Stimulated activated CD8-positive, alpha-beta memory T cell treated with anti-CD3 and anti-CD28 coated beads, Interleukin-12 subunit alpha, Interleukin-12 subunit beta, amount 100 ng/mL, for 1 hour (primary cell): Measurements from ENCODE around the gene PRR30.
A peak's percentile ranks its signal among the peaks of the same experiment; 100 is the strongest.
"Not testable (repeated sequence)": the region's sequence is repeated elsewhere in the genome, so short reads cannot be mapped to it uniquely, and the experiment has no call there.

Experiments
- DNase-seq: peaks from one replicate; pipeline ENCODE4 v3.0.0-alpha.2; 2020; ENCODE audit warnings: low read depth

PRR30 gene

DNA sequence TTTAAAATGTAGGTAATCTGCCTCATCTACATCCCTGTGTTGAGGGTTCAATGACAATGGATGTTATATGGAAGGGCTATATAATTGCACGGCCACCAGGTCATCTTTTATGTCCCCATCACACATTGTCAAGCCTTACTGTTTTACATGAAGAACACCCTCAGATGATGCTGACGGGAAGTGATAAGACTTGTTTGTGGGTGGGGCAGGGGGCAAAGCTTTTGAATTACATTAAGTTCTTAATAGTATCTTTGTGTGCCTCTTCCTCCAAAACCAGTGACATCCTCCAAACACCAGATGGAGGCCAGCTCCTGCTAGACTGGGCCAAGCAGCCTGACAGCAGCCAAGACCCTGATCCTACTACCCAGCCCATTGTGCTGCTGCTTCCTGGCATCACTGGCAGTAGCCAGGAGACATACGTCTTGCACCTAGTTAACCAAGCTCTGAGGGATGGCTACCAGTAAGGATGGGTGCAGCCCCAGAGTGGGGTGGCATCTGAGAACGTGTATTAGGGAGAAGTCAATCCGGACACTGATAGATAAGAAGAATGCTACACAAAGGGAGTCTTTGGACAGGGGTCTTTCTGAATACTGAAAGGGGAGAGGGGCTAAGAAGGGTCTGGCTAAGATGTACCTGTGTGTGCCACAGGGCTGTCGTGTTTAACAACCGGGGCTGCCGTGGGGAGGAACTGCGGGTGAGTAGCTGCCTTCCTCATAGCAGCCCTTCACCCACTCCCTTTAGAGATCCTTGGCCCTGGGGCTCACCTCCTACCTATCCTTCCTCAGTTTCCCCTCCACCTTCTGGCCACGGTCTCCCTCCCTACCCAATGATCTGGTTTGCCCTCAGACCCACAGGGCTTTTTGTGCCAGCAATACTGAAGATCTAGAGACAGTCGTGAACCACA, 10.3 kb downstream of the PRR30 start:
- no peak for DNase-seq

DNA sequence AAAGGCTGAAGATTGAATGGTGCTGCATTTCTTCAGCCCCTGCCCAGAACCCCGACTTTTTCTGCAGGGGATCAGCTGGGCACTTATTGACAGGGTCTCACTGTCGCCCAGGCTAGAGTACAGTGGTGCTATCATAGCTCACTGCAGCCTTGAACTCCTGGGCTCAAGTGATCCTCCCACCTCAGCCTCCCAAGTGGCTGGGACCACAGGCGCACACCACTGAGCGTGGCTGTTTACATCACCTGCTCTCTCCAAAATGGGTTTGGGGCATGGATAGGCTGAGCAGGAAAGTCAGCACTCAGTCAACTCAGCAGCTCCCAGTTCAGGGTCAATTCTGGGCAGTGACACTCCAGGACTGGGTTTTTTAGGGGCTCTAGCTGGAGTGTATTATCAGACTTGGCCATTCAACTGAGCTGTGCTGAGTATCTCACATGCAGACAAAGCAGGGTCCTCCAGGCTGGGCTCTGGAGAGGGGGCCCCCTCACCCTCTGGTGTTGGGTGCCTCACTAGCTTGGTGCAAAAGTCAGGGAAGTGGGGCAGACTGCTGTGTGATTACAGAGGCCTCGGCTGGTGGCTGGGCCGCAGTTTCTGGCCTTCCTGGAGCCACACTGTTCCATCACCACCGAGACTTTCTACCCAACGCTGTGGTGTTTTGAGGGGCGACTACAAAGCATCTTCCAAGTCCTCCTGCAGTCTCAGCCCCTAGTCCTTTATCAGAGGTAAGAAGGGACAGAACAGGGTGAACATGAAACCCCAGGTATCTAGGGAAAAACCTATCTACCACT, 11.1 kb downstream of the PRR30 start:
- no peak for DNase-seq

DNA sequence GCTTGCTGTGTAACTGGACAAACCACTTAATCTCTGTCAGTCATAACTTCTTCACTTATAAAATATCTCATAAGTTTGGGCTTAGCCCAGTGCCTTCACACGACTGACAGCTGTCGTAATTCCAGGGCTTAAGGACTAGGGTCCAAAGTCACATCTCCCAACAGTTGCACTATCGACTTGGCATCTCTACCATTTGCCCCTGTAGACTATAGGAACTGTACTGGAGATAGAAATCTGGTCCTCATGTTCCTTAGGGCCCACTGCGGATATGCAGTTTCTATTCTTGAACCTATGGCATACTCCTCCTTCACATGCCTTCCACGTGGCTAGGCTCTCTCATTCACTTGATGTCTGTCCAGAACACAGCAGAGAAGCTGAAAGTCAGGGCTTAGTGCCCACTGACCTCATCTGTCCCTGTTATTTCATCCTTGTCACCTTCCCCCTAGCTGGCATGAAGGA, 12.9 kb downstream of the PRR30 start:
- DNase-seq, result no peak

DNA sequence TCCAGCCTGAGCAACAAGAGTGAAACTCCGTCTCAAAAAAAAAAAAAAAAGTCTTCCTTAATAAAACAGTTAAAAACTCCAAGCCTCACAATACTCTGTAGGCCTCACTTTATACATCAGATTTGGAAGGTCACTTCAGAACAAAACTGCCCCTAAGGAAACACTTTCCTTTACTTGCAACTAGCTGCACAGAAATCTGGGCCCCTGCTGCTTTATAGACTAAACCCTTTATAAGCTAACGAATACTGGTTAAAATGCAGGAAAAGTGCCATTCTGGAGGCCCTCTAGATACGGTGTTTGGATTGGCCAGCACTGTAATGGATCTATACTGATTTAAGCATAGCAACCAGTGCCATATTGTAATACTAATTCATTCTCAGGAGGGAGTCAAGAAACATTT, 14.1 kb downstream of the PRR30 start:
- DNase-seq, result no peak

- DNase-seq, result peak; percentile 38
Observed at GRCh38 chr2:27123302-27124150, 15.7 kb downstream of the PRR30 start, which contains the start of gene ABHD1. TSS of gene ABHD1 (plus strand) at chr2:27123815. CDS start at chr2:27123949, 134 bp downstream.

DNA sequence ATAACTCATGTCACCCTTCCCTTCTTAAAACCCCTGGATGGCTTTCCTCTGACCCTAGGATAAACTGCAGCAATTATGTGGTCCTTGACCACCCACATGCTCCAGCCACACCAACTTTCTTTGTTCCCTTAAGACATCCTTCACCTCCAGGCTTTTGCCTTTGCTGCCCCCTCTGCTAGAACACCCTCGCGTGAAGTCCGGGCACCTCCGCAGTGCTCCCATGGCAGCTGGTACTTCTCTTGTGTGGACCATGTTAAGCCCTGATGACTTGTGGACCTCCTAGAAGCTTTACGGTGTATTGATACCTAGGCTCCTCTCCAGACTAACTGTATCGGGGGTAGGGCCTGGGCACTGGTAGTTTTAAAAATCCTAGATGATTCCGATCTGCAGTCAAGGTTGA, 16.4 kb downstream of the PRR30 start:
- no peak for DNase-seq

- DNase-seq, result no peak
Observed at GRCh38 chr2:27121906-27122305, 17.3 kb downstream of the PRR30 start.

DNA sequence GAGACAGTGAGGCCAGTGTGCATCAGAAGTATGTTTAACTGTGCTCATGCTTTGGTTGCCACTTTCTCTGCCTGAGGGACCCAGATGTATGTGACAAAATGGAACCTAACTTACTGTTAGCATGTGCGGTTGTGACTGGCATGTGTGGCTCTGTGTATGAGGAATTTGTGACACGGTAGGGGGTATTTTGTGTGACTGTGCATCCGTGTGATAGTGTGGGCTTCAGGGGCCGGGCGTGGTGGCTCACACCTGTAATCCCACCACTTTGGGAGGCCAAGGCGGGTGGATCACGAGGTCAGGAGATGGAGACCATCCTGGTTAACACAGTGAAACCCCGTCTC, 19.9 kb downstream of the PRR30 start:
- DNase-seq, result not testable (repeated sequence)

DNA sequence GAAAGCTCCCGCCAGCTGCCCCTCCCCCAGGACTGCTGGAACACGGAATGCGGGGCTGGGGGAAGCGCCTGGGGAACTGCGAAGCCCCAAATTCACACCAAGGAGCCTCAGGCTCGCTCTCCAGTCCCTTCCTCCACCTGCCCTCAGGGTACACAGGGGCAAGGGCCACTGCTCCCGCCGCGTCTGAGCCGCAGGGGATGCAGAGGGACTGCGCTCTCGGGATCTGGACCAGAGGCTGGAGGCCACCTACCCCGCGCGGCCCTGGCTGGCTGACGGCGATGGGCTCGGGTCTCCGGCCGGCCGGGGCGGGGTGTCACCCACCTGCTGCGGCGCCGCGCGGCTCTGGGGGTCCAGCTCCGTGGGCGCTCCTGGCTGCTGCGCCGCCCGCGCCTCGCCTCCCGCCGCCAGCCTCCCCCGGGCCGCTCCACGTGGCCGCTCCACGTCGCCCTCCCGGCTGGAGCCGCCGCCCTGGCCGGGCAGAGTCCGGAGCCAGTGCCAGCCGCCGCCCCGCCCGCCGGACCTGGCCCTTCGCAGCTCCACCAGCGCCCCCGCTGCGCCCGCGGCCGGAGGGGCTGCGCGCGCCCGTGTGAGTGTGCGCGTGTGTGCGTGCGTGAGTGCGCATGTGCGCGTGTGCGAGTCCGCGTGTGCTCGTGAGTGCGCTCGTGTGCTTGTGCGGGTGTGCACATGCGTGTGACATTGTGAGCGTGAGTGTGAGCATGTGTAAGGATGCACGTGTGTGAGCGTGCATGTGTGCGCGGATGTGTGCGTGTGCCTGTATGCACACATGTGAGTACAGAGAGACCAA, 20.5 kb downstream of the PRR30 start, which contains the start of gene CGREF1:
Gene CGREF1 (minus strand): TSS at position 604 of the 805 bp plus-strand sequence. CDS start 14,762 bp downstream, outside the sequence.
- DNase-seq, result no peak

DNA sequence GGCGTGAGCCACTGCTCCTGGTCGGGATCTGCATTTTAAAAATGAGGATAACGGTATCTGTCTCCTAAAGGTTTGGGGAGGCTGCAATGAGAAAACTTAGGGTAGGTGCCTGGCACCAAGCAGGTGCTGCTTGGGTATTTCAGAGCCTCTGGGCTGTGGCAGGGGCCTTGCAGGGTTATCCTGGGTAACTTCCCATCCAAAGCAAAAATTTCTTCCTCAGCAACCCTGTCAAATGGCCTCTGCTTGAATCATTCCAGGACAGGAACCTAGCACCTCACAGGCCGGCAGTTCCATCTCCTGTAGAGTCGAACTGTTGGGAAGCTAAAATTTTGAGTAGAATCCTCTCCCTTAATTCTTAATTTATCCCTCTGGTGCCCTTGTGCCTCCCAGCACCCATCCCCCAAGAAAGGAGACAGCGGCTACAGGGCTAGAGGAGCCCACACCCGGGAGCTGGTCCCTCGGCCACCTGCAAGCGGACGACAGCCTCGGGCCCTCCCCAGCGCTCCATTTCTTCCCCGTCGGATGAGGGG, 21.1 kb downstream of the PRR30 start:
- no peak for DNase-seq

GRCh38 chr2:27115519-27115918, 23.7 kb downstream of the PRR30 start:
- DNase-seq, result no peak

- not testable (repeated sequence) for DNase-seq
Observed at GRCh38 chr2:27111392-27112078, 27.7 kb downstream of the PRR30 start.

- not testable (repeated sequence) for DNase-seq
Observed at GRCh38 chr2:27110603-27111352, 28.4 kb downstream of the PRR30 start.

DNA sequence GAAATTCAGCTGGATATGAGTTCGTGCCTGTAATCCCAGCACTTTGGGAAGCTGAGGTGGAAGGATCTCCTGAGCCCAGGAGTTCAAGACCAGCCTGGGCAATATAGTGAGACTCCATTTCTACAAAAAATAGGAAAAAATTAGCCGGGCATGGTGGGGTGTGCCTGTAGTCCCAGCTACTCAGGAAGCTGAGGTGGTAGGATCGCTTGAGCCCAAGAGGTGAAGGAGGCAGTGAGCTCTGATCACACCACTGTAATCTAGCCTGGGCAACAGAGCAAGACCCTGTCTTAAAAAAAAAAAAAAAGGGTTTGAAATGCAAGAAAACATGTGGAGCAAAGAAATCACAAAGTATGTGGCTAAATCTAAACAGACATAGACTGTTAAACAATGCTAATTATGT, 30.1 kb downstream of the PRR30 start:
- DNase-seq, result no peak

DNA sequence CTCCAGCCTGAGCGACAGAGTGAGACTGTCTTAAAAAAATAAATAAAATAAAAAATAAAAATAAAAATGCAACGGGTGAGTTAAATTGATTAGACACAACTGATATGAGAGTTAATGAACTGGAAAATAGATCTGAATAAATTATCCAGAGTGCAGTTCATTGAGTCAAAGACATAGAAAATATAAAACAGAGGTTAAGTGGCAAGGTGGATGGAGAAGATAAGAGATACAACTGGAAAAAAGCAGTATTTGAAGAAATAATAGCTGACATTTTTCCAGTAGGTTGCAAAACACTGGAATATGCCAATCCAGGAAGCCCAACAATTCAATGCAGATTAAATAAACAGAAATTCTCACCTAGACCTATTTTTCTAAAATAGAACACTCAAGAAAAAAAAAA, 31.0 kb downstream of the PRR30 start:
- DNase-seq, result no peak

DNA sequence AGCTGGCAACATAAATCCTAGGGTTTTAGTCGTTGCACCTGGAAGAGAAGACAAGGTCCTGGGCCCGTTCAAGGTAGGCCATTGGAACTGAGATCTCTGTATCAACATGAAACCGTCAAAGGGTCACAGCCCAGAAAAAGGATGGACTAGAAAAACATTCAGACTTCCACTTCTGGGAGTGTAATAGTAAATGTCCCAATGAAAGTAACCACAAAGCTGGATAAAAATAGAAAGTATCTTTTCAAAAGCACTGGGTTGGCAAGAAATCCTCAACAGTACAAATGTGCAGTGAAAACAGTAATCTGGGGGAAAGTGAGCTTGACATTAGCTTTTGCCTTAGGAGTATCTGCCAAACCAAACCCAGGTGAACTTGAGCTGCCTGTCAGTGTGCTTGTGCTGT, 33.2 kb downstream of the PRR30 start:
- DNase-seq, result no peak

DNA sequence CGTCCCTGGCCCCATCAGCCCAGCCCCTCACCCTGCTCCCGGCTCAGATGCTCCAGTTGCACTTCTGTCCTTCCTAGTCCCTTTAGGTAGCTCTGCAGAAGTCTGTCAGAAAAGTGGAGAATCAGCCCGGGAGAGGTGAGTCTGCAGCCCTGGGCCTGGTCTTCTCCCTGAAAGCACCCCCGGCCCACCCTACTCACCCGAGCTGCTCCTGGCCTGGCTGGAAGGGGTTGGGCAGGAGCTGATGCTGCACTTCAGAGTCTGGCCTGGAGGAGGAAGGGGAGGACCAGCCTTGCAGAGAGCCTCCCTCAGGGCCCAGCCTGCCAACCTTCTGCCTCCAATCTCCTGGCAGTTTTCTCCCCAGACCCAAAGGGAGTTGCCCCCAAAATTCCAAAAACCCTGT, 36.9 kb downstream of the PRR30 start:
- DNase-seq, result no peak

- no peak for DNase-seq
Observed at GRCh38 chr2:27100036-27100435, 39.2 kb downstream of the PRR30 start.

DNA sequence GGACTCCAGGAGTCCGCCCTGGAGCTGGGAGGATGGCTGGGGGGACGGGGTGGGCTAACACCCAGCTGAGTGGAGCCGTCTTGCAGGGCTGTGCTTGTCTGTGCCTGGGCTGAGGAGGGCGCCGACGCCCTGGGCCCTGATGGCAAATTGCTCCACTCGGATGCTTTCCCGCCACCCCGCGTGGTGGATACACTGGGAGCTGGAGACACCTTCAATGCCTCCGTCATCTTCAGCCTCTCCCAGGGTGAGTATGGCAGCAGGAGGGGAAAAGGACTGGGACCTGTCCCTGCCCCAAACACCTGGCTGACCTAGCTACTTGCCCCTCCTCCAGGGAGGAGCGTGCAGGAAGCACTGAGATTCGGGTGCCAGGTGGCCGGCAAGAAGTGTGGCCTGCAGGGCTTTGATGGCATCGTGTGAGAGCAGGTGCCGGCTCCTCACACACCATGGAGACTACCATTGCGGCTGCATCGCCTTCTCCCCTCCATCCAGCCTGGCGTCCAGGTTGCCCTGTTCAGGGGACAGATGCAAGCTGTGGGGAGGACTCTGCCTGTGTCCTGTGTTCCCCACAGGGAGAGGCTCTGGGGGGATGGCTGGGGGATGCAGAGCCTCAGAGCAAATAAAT, 39.8 kb downstream of the PRR30 start:
- DNase-seq, result no peak
